HFFc6 (cell line): ENCODE measurements around the gene TSPYL2. TPM values are rescaled to one million over a fixed set of nuclear protein-coding genes. Genes with fewer than 3 reads are reported as not detected.

Experiments
- DNase-seq: peaks from one replicate; pipeline ENCODE4 v3.0.0-alpha.2; 2018
- H3K27ac Mint-ChIP-seq: 2 replicates; pipeline ENCODE4 v1.8.0; 2020; ENCODE audit warnings: mild to moderate bottlenecking, mixed read lengths
- H3K27me3 Mint-ChIP-seq: 2 replicates; pipeline ENCODE4 v1.8.0; 2021; ENCODE audit warnings: mild to moderate bottlenecking, moderate library complexity, mixed read lengths; ENCODE audit not compliant: insufficient read depth
- H3K36me3 Mint-ChIP-seq: 2 replicates; pipeline ENCODE4 v1.8.0; 2021; ENCODE audit warnings: low read depth, mixed read lengths
- H3K4me1 Mint-ChIP-seq: 2 replicates; pipeline ENCODE4 v1.8.0; 2020; ENCODE audit warnings: low read depth, mixed read lengths
- H3K4me3 Mint-ChIP-seq: 2 replicates; pipeline ENCODE4 v1.8.0; 2020; ENCODE audit warnings: mild to moderate bottlenecking, moderate library complexity, mixed read lengths
- H3K9me3 Mint-ChIP-seq: 2 replicates; pipeline ENCODE4 v1.8.0; 2020; ENCODE audit warnings: mild to moderate bottlenecking, mixed read lengths
- CTCF ChIP-seq: fragments of 200-600 bp; sonication (generic); IDR thresholded peaks from 2 replicates; pipeline ENCODE4 v1.5.0; 2021; ENCODE audit warnings: antibody characterized with exemption, mild to moderate bottlenecking
- total RNA-seq, 6 experiments: library from RNA; stranded (reverse); fragmentation: NEBNext Ultra II Directional; extraction: Animal tissue kit (Norgen Biotek cat#: 25700); gene quantifications; 2 replicates in 1 of 6; 3 replicates in 5 of 6; pipeline ENCODE4 v1.2.3, GENCODE V29; 2021

TSPYL2 gene
- total RNA-seq, 6 experiments from 2014 or later: 20.9 to 26.7 (median 22.3) TPM

DNA sequence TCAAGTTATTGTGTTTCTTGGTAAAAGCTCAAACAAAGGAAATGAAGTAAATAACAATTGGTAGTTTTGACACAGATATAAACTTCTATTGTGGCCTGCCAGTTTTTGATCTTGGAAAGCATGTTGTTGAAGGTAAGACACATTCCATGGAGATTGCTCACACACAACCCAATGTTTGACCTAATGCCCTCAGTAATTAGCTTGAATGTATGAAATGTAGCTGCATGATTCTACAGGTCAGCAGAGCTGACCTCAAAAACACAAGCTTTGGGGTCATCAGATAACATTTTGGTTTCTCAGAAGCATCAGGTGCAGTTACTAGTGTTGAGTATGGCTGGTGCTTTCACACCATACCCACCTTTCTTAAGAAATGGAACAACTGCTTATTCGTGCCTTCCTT lies 17.1 kb upstream of the TSPYL2 start:
- H3K9me3 Mint-ChIP-seq: no peaks in the 10 kb centered on the region
- no peak overlapping the region for H3K4me3 Mint-ChIP-seq
- peaks cover 11% of the 10 kb centered on the region for H3K4me1 Mint-ChIP-seq
- no peaks in the 10 kb centered on the region for H3K27me3 Mint-ChIP-seq
- no peaks in the 10 kb centered on the region for H3K36me3 Mint-ChIP-seq
- DNase-seq: no peak
- no peak overlapping the region for H3K27ac Mint-ChIP-seq
- no peak for TF ChIP-seq CTCF

- H3K9me3 Mint-ChIP-seq: no peaks in the 10 kb centered on the region
- no peak overlapping the region for H3K27ac Mint-ChIP-seq
- H3K27me3 Mint-ChIP-seq: no peaks in the 10 kb centered on the region; the same call in 1 of the 2 replicates
- TF ChIP-seq CTCF: no peak
- H3K4me1 Mint-ChIP-seq: peaks cover 20% of the 10 kb centered on the region
- no peak for DNase-seq
- no peak overlapping the region; the same call in 1 of the 2 replicates for H3K4me3 Mint-ChIP-seq
- peaks cover 5% of the 10 kb centered on the region for H3K36me3 Mint-ChIP-seq
These were observed 11.1 kb upstream of the TSPYL2 start for GRCh38 chrX:53071064-53071463.

- H3K4me3 Mint-ChIP-seq: peak overlapping the region; percentile 81
- H3K36me3 Mint-ChIP-seq: peaks cover 5% of the 10 kb centered on the region
- H3K27me3 Mint-ChIP-seq: no peaks in the 10 kb centered on the region; the same call in 1 of the 2 replicates
- no peaks in the 10 kb centered on the region for H3K9me3 Mint-ChIP-seq
- peaks cover 20% of the 10 kb centered on the region for H3K4me1 Mint-ChIP-seq
- peak; percentile 78 for TF ChIP-seq CTCF
- H3K27ac Mint-ChIP-seq: peak overlapping the region; percentile 38
- DNase-seq: peak; percentile 39
These were observed 10.4 kb upstream of the TSPYL2 start for GRCh38 chrX:53071604-53072417.

DNA sequence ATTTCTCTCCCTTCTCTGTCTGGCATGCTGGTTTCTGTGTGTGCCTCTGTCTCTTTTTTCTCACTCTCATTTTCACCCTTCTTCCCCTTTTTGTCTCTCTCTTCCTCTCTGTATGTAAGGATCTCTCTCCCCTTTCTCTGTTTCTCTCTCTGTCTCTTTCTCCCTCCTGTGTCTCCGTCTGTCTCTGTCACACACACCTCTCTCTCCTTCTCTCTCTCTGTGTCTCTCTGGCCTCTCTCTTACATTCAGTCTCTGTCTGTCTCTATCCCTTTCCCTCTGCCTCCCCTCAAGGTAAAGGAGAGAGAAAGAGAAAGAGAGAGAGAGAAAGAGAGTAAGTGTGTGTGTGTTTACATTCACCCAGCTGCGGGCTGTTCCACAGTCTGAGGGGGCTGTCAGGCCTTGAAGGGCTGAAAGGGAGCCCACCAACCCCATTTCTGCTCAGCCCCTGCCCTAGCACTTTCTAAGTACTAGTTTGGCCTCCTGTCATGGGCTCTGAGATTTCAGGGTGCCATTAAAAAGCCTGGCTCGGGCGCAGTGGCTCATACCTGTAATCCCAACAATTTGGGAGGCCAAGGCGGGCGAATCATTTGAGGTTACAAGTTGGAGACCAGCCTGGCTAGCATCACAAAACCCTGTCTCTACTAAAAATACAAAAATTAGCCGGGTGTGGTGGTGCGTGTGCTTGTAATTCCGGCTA lies 9.6 kb upstream of the TSPYL2 start:
- no peak for DNase-seq
- Mint-ChIP-seq H3K27ac (peak overlapping the region; percentile 38), H3K27me3 (no peaks in the 10 kb centered on the region; the same call in 1 of the 2 replicates), H3K36me3 (peaks cover 5% of the 10 kb centered on the region), H3K4me3 (peak overlapping the region; percentile 81), H3K4me1 (peaks cover 20% of the 10 kb centered on the region), H3K9me3 (no peaks in the 10 kb centered on the region)
- no peak for TF ChIP-seq CTCF

- H3K9me3 Mint-ChIP-seq: no peaks in the 10 kb centered on the region
- no peak for DNase-seq
- peaks cover 5% of the 10 kb centered on the region for H3K36me3 Mint-ChIP-seq
- no peak overlapping the region for H3K4me3 Mint-ChIP-seq
- no peaks in the 10 kb centered on the region; the same call in 1 of the 2 replicates for H3K27me3 Mint-ChIP-seq
- no peak for TF ChIP-seq CTCF
- peak overlapping the region; percentile 46; the same call in 1 of the 2 replicates for H3K27ac Mint-ChIP-seq
- peaks cover 20% of the 10 kb centered on the region for H3K4me1 Mint-ChIP-seq
These were observed 9.0 kb upstream of the TSPYL2 start for GRCh38 chrX:53073115-53073586.
